H1 (cell line): ENCODE measurements around the gene NCR2. TPM values are rescaled to one million over a fixed set of nuclear protein-coding genes. Genes with fewer than 3 reads are reported as not detected.
A peak's percentile ranks its signal among the peaks of the same experiment; 100 is the strongest.

Source experiments
- CTCF ChIA-PET: fragments of 300-600 bp; sonication (Branson Sonifier 250); formaldehyde crosslinking; loops from one replicate; lab custom pipeline; 2021; ENCODE audit not compliant: partially characterized antibody; lab: Charles Lee
- POLR2A ChIA-PET: fragments of 300-600 bp; sonication (Branson Sonifier 250); formaldehyde crosslinking; loops from one replicate; lab custom pipeline; 2021; ENCODE audit warnings: inconsistent platforms; ENCODE audit not compliant: partially characterized antibody; lab: Charles Lee
- DNase-seq, 2 experiments: peaks; one replicate each; pipeline versions ENCODE4 v3.0.0 to v3.0.0-alpha.2; 2010 to 2022; ENCODE audit warnings: low spot score in 2 of 2, low read depth in 1 of 2, mixed read lengths in 1 of 2
- FAIRE-seq: peaks from 2 replicates; lab custom pipeline; 2011; peaks lifted over from hg19 to GRCh38; lab: Jason Lieb, UNC
- H2AFZ ChIP-seq: 2 replicates; pipeline ENCODE4 v1.8.1; 2012; ENCODE audit warnings: low read length, inconsistent platforms
- H2AK5ac ChIP-seq: 2 replicates; pipeline ENCODE4 v1.6.1; 2013; ENCODE audit warnings: low read depth, low read length
- H2BK120ac ChIP-seq: replicated peaks from 2 replicates; pipeline ENCODE3; 2013; ENCODE audit warnings: low read depth, low read length, inconsistent platforms
- H2BK12ac ChIP-seq: 2 replicates; pipeline ENCODE4 v1.6.1; 2013; ENCODE audit warnings: low read depth, low read length
- H2BK15ac ChIP-seq: 2 replicates; pipeline ENCODE4 v1.6.1; 2013; ENCODE audit warnings: low read length
- H2BK20ac ChIP-seq: 2 replicates; pipeline ENCODE4 v1.6.1; 2013; ENCODE audit warnings: low read length
- H2BK5ac ChIP-seq: 2 replicates; pipeline ENCODE4 v1.6.1; 2013; ENCODE audit warnings: low read depth, low read length
- H3K14ac ChIP-seq: 2 replicates; pipeline ENCODE4 v1.6.1; 2013; ENCODE audit warnings: inconsistent platforms; ENCODE audit not compliant: insufficient read length
- H3K18ac ChIP-seq: 2 replicates; pipeline ENCODE4 v1.6.1; 2013; ENCODE audit warnings: low read length; ENCODE audit errors: extremely low read depth
- H3K23ac ChIP-seq: 2 replicates; pipeline ENCODE4 v1.6.1; 2013; ENCODE audit warnings: inconsistent platforms; ENCODE audit not compliant: insufficient read length
- H3K23me2 ChIP-seq: 2 replicates; pipeline ENCODE4 v1.6.1; 2013; ENCODE audit warnings: low read depth, low read length
- H3K27ac ChIP-seq: 2 replicates; pipeline ENCODE4 v1.6.1; 2011; ENCODE audit warnings: low read depth, low read length, inconsistent platforms
- H3K27me3 ChIP-seq, 4 experiments: replicated peaks in 1 of 4; 1 replicate in 1 of 4; 2 replicates in 3 of 4; pipeline versions ENCODE4 v1.6.1 to v1.8.1; 2011 to 2013; ENCODE audit warnings: low read length in 3 of 4, mild to moderate bottlenecking in 3 of 4, inconsistent platforms in 2 of 4, mixed read lengths in 2 of 4, moderate library complexity in 1 of 4; ENCODE audit not compliant: control insufficient read depth in 3 of 4, insufficient read depth in 3 of 4; ENCODE audit errors: extremely low read depth in 1 of 4
- H3K36me3 ChIP-seq, 4 experiments: 2 replicates each; pipeline versions ENCODE4 v1.6.1 to v1.8.1; 2011 to 2013; ENCODE audit warnings: mild to moderate bottlenecking in 4 of 4, low read length in 3 of 4, moderate library complexity in 2 of 4, control low read depth in 1 of 4, inconsistent platforms in 1 of 4; ENCODE audit not compliant: insufficient read depth in 4 of 4, control insufficient read depth in 2 of 4
- H3K4ac ChIP-seq: replicated peaks from 2 replicates; pipeline ENCODE3; 2013; ENCODE audit warnings: low read length, low read depth, mixed read lengths, inconsistent platforms; ENCODE audit not compliant: insufficient read length
- H3K4me1 ChIP-seq, 4 experiments: replicated peaks in 1 of 4; 1 replicate in 1 of 4; 2 replicates in 3 of 4; pipeline versions ENCODE4 v1.6.1 to v1.8.1; 2011 to 2013; ENCODE audit warnings: low read length in 3 of 4, inconsistent platforms in 2 of 4, mixed read lengths in 1 of 4; ENCODE audit not compliant: insufficient read depth in 4 of 4, control insufficient read depth in 3 of 4
- H3K4me2 ChIP-seq, 2 experiments: 2 replicates each; pipeline versions ENCODE4 v1.6.1 to v1.8.1; 2011 to 2013; ENCODE audit warnings: low read depth in 2 of 2, low read length in 2 of 2, control low read depth in 1 of 2, inconsistent platforms in 1 of 2, mild to moderate bottlenecking in 1 of 2; ENCODE audit not compliant: insufficient read depth in 1 of 2
- H3K4me3 ChIP-seq, 4 experiments: fragments of 200-600, 300-600 bp in 1 of 4; sonication (generic), shearing (Covaris generic), sonication (Bioruptor Twin) in 1 of 4; 2 replicates each; pipeline versions ENCODE4 v1.5.1 to v1.8.1; 2011 to 2016; ENCODE audit warnings: low read length in 4 of 4, low read depth in 3 of 4, control low read depth in 2 of 4, inconsistent platforms in 2 of 4, mild to moderate bottlenecking in 2 of 4, mixed read lengths in 1 of 4, moderate library complexity in 1 of 4; ENCODE audit not compliant: insufficient read depth in 2 of 4; ENCODE audit errors: extremely low read depth in 1 of 4
- H3K56ac ChIP-seq: replicated peaks from 2 replicates; pipeline ENCODE3; 2013; ENCODE audit warnings: low read depth, mild to moderate bottlenecking, mixed read lengths, low read length, inconsistent platforms; ENCODE audit not compliant: insufficient read length
- H3K79me1 ChIP-seq: 2 replicates; pipeline ENCODE4 v1.6.1; 2013; ENCODE audit warnings: low read depth, low read length, control low read depth
- H3K79me2 ChIP-seq, 2 experiments: 2 replicates each; pipeline versions ENCODE4 v1.6.1 to v1.8.1; 2012 to 2013; ENCODE audit warnings: low read length in 2 of 2, mild to moderate bottlenecking in 2 of 2, inconsistent platforms in 1 of 2; ENCODE audit not compliant: insufficient read depth in 2 of 2, control insufficient read depth in 1 of 2
- H3K9ac ChIP-seq, 4 experiments: replicated peaks in 1 of 4; 1 replicate in 1 of 4; 2 replicates in 3 of 4; pipeline versions ENCODE4 v1.6.1 to v1.8.1; 2011 to 2013; ENCODE audit warnings: low read depth in 3 of 4, low read length in 3 of 4, control low read depth in 2 of 4, mild to moderate bottlenecking in 2 of 4, moderate library complexity in 2 of 4, inconsistent platforms in 1 of 4; ENCODE audit errors: extremely low read depth in 1 of 4
- H3K9me3 ChIP-seq, 2 experiments: 2 replicates each; pipeline versions ENCODE4 v1.6.1 to v1.8.1; 2012 to 2013; ENCODE audit warnings: mild to moderate bottlenecking in 2 of 2, moderate library complexity in 2 of 2, control low read depth in 1 of 2, inconsistent platforms in 1 of 2, low read depth in 1 of 2, low read length in 1 of 2, mixed read lengths in 1 of 2; ENCODE audit not compliant: insufficient read depth in 2 of 2
- H4K20me1 ChIP-seq, 2 experiments: replicated peaks in 1 of 2; 2 replicates each; pipeline versions ENCODE3 to v1.8.1; 2011 to 2013; ENCODE audit warnings: inconsistent platforms in 2 of 2, low read length in 2 of 2, mild to moderate bottlenecking in 1 of 2; ENCODE audit not compliant: insufficient read depth in 2 of 2, control insufficient read depth in 1 of 2
- H4K5ac ChIP-seq: 2 replicates; pipeline ENCODE4 v1.6.1; 2013; ENCODE audit warnings: low read length, low read depth, mixed read lengths, inconsistent platforms; ENCODE audit not compliant: insufficient read length
- H4K8ac ChIP-seq: 2 replicates; pipeline ENCODE4 v1.8.0; 2013; ENCODE audit warnings: mild to moderate bottlenecking, moderate library complexity, low read length, inconsistent platforms; ENCODE audit not compliant: insufficient read depth; ENCODE audit errors: extremely low read depth
- H4K91ac ChIP-seq: replicated peaks from 2 replicates; pipeline ENCODE3; 2013; ENCODE audit warnings: low read length, mixed read lengths, inconsistent platforms; ENCODE audit not compliant: insufficient read length
- RBBP5 ChIP-seq: IDR thresholded peaks from 2 replicates; pipeline ENCODE4 v1.7.1; 2012; ENCODE audit warnings: low read depth, mild to moderate bottlenecking, inconsistent platforms, low read length, moderate library complexity, borderline replicate concordance
- WGBS, 2 experiments: shearing (Covaris generic) in 1 of 2; methylation state at CpG; one replicate each; pipeline versions ENCODE4 v1.1.6 to v1.1.7; 2013 to 2015; ENCODE audit warnings: low lambda C conversion rate in 2 of 2, mixed read lengths in 2 of 2, inconsistent platforms in 1 of 2, low coverage in 1 of 2, missing lambda C conversion rate in 1 of 2; ENCODE audit not compliant: insufficient replicate concordance in 2 of 2, insufficient coverage in 1 of 2, insufficient read length in 1 of 2; ENCODE audit errors: extremely low coverage in 1 of 2, missing lambda C conversion rate in 1 of 2; 5-methylcytosine and 5-hydroxymethylcytosine counted together
- polyA plus RNA-seq, 7 experiments: library from polyadenylated mRNA; depleted of rRNA in 3 of 7; stranded (reverse) in 5 of 7; unstranded in 2 of 7; fragments of >200 nt in 5 of 7; fragments of 200-250 nt in 2 of 7; gene quantifications; 1 replicate in 5 of 7; 2 replicates in 1 of 7; 4 replicates in 1 of 7; pipeline versions ENCODE4 v1.2.1 to v1.2.3, GENCODE V29; 2011 to 2013; ENCODE audit warnings: missing spikeins in 2 of 7, mixed read lengths in 2 of 7
- total RNA-seq: library from RNA; stranded (reverse); fragmentation: NEBNext Ultra II Directional; extraction: Animal tissue kit (Norgen Biotek cat#: 25700); gene quantifications from 2 replicates; pipeline ENCODE4 v1.2.1, GENCODE V29; 2021
- TF ChIP-seq, protein P1 (sequence below): IDR thresholded peaks from 2 replicates; pipeline ENCODE4 v1.6.1; 2012; ENCODE audit warnings: inconsistent platforms

NCR2 gene
- total and polyA plus RNA-seq, 2 of the 8 experiments (the other 6 are each of a cell fraction or from before 2014, with no cell fraction given), result not detected

- Histone ChIP-seq H3K27ac (no peak overlapping the region), H2BK120ac (no peak overlapping the region), H2AFZ (no peak overlapping the region), H3K4me2 (peak overlapping the region; percentile 77 to 79), H3K56ac (no peak overlapping the region), H3K4me3 (peak overlapping the region in 3 of 4 experiments; percentile 16 to 54 (median 32); a peak in 6 of 8 replicates), H3K4me1 (peaks cover 5 to 42% (median 27%) of the 10 kb centered on the region in 4 experiments), H2AK5ac (0 out of 2 replicates have a peak overlapping the region, but pooled peaks have one; percentile 40), H3K79me1 (no peaks in the 10 kb centered on the region), H3K9me3 (no peaks in the 10 kb centered on the region), H2BK5ac (peak overlapping the region; percentile 75; the same call in 1 of the 2 replicates), H2BK12ac (peak overlapping the region; percentile 84; the same call in 1 of the 2 replicates), H3K27me3 (peaks cover 85 to 97% (median 96%) of the 10 kb centered on the region in 4 experiments), H4K91ac (peak overlapping the region; percentile 83), H3K23ac (no peak overlapping the region), H4K5ac (no peak overlapping the region), H3K18ac (peak overlapping the region; percentile 98), H3K4ac (no peak overlapping the region), H4K20me1 (peaks cover 10 to 12% of the 10 kb centered on the region in 2 experiments), H3K14ac (no peak overlapping the region), H3K36me3 (no peaks in the 10 kb centered on the region; a peak in 1 of 8 replicates), H2BK20ac (peak overlapping the region; percentile 90; the same call in 1 of the 2 replicates), H2BK15ac (peak overlapping the region; percentile 88; the same call in 1 of the 2 replicates), H4K8ac (peak overlapping the region; percentile 38; the same call in 1 of the 2 replicates), H3K9ac (no peak overlapping the region), H3K23me2 (peaks cover 26% of the 10 kb centered on the region), H3K79me2 (no peaks in the 10 kb centered on the region)
- POLR2A ChIA-PET, result interaction anchor here (0.6 to 4.4 kb wide), 5 partner anchors 34 to 229 kb away, joined by 3 to 30 read pairs (median 4); no protein-coding TSS in a partner anchor
- CTCF ChIA-PET, result interaction anchor here (0.7 to 12.5 kb wide), 14 partner anchors 31 to 313 kb away, joined by 3 to 238 read pairs (median 7); no protein-coding TSS in a partner anchor
- no peak for FAIRE-seq
- 1% methylated on average over 21 of the region's 22 CpGs; no CpG with 5 or more reads in 1 of the 2 experiments for WGBS, 2 experiments
- TF ChIP-seq, protein P1, sequence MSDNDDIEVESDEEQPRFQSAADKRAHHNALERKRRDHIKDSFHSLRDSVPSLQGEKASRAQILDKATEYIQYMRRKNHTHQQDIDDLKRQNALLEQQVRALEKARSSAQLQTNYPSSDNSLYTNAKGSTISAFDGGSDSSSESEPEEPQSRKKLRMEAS, result no peak
- TF ChIP-seq RBBP5, result peak; percentile 30; the same call in 1 of the 2 replicates
- DNase-seq, result peak in 1 of 2 experiments; percentile 75
These were observed 38.2 kb downstream of the NCR2 start for GRCh38 chr6:41373627-41373918.
